Right renal pelvis (tissue), 4 donors: ENCODE data around the gene SLC1A7. TPM values are rescaled to one million over a fixed set of nuclear protein-coding genes. Genes with fewer than 3 reads are reported as not detected.

ENCODE experiments used
- DNase-seq, 4 donors: peaks; one replicate each; pipeline ENCODE4 v3.0.0-alpha.2; 2013; ENCODE audit warnings: low read depth in 4 of 4, low spot score in 3 of 4, missing footprints in 1 of 4
- polyA plus RNA-seq, 4 donors: library from polyadenylated mRNA; unstranded; fragments of 120-200 nt; gene quantifications; one replicate each; pipeline ENCODE4 v1.2.1, GENCODE V29; 2013; ENCODE audit not compliant: insufficient read length in 4 of 4

The SLC1A7 gene
- polyA plus RNA-seq, 4 donors, result 0.08 to 0.12 (median 0.10) TPM

- DNase-seq, result no peak
Measured at GRCh38 chr1:53117836-53118235, 24.6 kb downstream of the SLC1A7 start.

- DNase-seq, result no peak
Measured at GRCh38 chr1:53116933-53117600, 25.4 kb downstream of the SLC1A7 start.

- DNase-seq, result no peak
Measured at GRCh38 chr1:53116307-53116810, 26.1 kb downstream of the SLC1A7 start.

GRCh38 chr1:53115403-53116306, 26.8 kb downstream of the SLC1A7 start:
- DNase-seq, result no peak

GRCh38 chr1:53114581-53115400, 27.6 kb downstream of the SLC1A7 start:
- no peak for DNase-seq

- DNase-seq, result no peak
Measured at GRCh38 chr1:53114090-53114489, 28.3 kb downstream of the SLC1A7 start.

GRCh38 chr1:53112861-53113260, 29.6 kb downstream of the SLC1A7 start:
- no peak for DNase-seq

- no peak for DNase-seq
Measured at GRCh38 chr1:53112271-53112774, 30.1 kb downstream of the SLC1A7 start.

- DNase-seq, result no peak
Measured at GRCh38 chr1:53111693-53112092, 30.7 kb downstream of the SLC1A7 start.

GRCh38 chr1:53111073-53111556, 31.3 kb downstream of the SLC1A7 start:
- DNase-seq, result no peak

- no peak for DNase-seq
Measured at GRCh38 chr1:53110370-53111072, 31.9 kb downstream of the SLC1A7 start.

GRCh38 chr1:53108646-53109580, 33.5 kb downstream of the SLC1A7 start:
- DNase-seq, result no peak

GRCh38 chr1:53107570-53108322, 34.7 kb downstream of the SLC1A7 start:
- no peak for DNase-seq

GRCh38 chr1:53107090-53107489, 35.3 kb downstream of the SLC1A7 start:
- no peak for DNase-seq

GRCh38 chr1:53104289-53104913, 38.0 kb downstream of the SLC1A7 start:
- DNase-seq, result no peak

- DNase-seq, result no peak
Measured at GRCh38 chr1:53094533-53094919, 47.9 kb downstream of the SLC1A7 start.

- DNase-seq, result no peak
Measured at GRCh38 chr1:53093778-53094532, 48.5 kb downstream of the SLC1A7 start.
